ENCODE results near the gene CD200R1L.

DNA sequence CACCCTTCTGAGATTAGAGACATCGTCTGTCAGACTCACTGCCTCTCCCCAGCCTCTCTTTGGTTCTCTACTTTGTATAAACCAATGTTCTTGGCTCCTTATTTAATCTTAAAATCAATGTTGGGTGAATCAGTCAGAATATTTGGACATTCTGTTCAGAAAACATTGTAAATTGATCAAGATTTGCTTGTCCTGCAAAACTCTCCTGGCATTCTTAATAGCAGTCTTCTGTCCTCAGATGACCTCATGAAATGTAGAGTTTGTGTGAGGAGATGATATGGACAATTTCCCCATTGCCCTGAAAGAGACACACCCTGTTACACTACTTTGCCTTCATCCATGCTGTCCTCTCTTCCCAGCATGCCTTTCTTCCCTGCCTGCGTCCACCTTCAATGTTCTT is 33.6 kb downstream of the CD200R1L start:
- TF ChIP-seq, protein P1, sequence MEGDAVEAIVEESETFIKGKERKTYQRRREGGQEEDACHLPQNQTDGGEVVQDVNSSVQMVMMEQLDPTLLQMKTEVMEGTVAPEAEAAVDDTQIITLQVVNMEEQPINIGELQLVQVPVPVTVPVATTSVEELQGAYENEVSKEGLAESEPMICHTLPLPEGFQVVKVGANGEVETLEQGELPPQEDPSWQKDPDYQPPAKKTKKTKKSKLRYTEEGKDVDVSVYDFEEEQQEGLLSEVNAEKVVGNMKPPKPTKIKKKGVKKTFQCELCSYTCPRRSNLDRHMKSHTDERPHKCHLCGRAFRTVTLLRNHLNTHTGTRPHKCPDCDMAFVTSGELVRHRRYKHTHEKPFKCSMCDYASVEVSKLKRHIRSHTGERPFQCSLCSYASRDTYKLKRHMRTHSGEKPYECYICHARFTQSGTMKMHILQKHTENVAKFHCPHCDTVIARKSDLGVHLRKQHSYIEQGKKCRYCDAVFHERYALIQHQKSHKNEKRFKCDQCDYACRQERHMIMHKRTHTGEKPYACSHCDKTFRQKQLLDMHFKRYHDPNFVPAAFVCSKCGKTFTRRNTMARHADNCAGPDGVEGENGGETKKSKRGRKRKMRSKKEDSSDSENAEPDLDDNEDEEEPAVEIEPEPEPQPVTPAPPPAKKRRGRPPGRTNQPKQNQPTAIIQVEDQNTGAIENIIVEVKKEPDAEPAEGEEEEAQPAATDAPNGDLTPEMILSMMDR (IDR thresholded peaks at IDR 0.05; ENCODE audit: low read length), result no peak
- TF ChIP-seq EZH2 (IDR thresholded peaks at IDR 0.05; ENCODE audit: borderline replicate concordance, low read length), result no peak

All from OCI-LY1 (cell line).